GM18873 (cell line): Measurements from ENCODE around the gene GARIN3.

Source experiments
- ATAC-seq: cut with Tn5 transposase; IDR thresholded peaks from one replicate; pipeline ENCODE4 v1.9.1; 2021; ENCODE audit warnings: mild to moderate bottlenecking, moderate library complexity, moderate number of reproducible peaks; ENCODE audit not compliant: unreplicated experiment, low FRiP score

The GARIN3 gene

DNA sequence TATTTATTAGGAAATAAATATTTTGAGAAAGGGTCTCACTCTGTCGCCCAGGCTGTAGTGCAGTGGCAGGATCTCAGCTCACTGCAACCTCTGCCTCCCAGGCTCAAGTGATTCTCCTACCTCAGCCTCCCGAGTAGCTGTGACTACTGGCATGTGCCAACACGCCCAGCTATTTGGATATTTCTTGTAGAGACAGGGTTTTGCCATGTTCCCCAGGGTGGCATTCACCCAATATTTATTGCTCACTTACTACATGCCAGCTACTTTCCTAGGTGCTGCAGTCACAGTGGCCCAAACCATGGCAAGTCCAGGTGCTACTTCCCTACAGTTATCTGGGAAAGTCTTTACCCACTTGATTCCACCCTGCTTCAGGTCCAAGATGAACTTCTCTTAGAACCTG is 15.1 kb downstream of the GARIN3 start:
- ATAC-seq, result no peak

GRCh38 chr5:157148734-157149615 is 17.1 kb downstream of the GARIN3 start:
- no peak for ATAC-seq

DNA sequence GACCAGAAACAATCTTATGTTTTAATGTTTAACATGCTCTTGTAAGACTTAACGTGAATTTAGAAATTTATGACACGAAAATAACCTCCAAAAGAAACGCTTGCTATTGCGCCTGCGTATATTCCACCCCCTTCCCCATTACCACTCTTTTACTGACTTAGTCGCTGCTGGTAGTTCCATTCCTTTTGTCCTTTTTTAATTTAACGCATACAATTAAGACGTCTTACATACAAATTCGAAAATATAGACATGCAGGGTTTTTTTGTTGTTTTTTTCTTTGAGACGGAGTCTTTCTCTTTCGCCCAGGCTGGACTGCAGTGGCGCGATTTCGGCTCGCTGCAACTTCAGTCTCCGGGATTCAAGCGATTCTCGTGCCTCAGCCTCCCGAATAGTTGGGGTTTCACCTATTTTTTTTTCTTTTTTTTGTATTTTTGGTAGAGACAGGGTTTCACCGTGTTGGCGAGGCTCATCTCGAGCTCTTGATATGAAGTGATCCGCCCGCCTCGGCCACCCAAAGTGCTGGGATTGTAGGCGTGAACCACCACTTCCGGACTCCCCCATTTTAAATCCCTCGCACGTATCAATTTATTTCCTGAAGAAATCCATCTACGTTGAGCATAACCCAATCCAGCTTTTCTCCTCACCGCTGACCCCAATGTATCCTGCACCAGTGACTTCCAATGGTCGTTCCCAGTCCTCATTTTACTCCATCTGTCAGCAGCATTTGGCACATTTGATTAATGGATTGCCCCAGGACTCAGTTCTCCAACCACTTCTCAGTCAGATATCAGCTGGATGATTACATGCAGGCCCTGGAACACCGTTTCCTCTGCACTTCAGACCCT is 22.7 kb downstream of the GARIN3 start:
- ATAC-seq, result peak; percentile 19

GRCh38 chr5:157142317-157143126 is 23.5 kb downstream of the GARIN3 start, which contains the start of gene MED7:
Gene MED7, minus strand, starts transcription at chr5:157142865. Its CDS starts 3,434 bp downstream, at chr5:157139431.
- peak; percentile 100 for ATAC-seq

DNA sequence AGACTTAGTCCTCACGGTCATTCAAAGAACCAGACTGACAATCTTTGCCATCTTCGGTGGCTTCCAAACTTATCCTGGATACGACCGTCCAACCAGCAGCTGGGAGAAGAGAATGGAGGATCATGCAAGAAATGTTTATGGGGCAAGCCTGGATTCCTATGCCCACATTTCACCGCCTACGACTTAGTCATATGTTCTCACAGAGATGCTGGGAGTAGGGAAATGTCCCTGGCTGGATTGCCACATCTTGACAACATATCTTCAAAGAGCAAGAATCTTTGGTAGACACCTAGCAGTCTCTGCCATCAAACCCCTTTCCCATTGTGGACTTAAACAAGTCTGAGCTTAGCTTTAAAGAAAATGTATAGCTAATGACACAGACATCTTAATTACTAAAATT is 28.4 kb downstream of the GARIN3 start:
- ATAC-seq, result no peak

DNA sequence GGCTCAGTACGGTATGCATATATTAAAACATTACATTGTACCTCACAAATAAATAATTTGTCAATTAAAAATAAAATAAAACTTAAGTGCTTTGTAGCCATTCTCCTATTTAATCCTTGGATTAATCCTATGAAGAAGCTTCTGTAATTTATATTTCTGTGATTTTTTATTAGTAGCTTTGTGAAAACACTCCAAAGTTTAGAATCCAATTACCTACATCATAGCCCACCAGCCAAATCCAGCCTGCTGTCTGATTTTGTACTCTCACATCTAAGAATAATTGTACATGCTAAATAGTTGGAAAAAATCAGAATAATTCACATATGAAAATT is 33.8 kb downstream of the GARIN3 start:
- no peak for ATAC-seq

DNA sequence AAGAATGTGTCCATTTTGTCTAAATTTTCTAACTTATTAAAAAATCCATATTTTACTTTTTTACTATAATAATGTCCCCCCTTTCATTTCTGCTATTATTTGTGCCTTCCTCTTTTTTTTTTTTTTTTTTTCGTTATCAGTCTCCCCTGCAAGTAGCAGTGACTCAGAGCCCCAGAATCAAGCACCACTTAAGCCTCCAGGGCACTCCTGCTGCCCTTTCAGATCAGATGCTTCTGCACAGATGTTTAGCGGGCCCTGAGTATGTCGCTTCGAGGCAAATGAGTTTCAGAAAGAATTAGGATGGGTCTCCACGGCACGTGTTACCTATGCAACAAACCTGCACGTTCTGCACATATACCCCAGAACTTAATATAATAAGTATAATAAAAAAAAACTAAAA is 35.1 kb downstream of the GARIN3 start:
- ATAC-seq, result no peak

DNA sequence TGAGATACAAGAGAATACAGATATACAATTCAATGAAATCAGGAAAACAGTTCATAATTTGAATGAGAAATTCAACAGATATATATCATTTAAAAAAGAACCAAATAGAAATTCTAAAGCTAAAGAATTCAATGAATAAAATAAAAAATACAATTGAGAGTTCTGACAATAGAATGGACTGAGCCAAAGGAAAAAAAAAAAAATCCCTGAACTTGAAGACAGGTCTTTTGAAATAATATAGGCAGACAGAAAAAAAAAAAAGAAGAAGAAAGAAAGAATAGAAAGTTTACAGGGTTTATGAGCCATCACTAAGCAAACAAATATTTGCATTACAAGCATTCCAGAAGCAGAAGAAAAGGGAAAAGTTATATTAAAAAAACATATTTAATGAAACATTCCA is 44.4 kb downstream of the GARIN3 start:
- ATAC-seq, result no peak

DNA sequence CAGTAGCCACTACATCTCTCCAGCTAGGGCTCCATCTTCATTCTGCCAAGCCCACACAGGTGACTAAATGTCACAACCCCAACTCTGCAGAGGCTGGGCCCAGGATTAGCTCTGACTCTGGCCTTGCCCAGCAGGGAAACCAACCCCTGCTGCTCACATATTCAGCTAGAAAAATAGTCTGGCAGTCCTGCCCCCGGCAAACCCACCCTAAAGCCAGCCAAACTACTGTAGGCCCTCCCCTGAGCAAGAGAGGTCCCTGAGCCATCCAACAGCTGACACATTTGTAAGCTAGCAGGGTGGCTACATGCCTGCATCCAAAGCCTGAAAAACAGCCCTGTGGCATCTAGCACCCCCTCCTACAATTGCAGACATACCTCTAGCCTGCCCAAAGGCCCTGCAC is 46.0 kb downstream of the GARIN3 start:
- no peak for ATAC-seq

GRCh38 chr5:157116483-157116954 is 49.5 kb downstream of the GARIN3 start:
- ATAC-seq, result no peak

GRCh38 chr5:157115502-157115901 is 50.6 kb downstream of the GARIN3 start:
- ATAC-seq, result no peak

DNA sequence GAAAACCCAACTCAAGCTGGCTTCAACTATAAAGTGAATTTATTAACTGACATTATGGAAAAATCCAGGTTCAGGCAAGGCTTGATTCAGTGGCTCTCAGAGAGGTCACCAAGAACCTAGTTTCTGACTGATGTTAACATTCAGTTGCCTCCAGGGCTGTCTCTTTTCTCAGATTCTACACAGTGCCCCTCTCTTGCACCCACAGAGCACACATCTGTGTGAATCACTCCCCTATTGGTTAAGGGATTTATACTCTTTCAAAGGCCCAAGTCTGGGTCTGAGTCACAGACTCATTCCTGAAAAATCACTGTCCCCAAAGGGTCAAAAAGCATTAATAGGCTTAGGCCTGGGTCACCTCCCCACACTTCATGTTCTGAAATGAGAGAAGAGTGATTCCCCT is 51.1 kb downstream of the GARIN3 start:
- no peak for ATAC-seq

DNA sequence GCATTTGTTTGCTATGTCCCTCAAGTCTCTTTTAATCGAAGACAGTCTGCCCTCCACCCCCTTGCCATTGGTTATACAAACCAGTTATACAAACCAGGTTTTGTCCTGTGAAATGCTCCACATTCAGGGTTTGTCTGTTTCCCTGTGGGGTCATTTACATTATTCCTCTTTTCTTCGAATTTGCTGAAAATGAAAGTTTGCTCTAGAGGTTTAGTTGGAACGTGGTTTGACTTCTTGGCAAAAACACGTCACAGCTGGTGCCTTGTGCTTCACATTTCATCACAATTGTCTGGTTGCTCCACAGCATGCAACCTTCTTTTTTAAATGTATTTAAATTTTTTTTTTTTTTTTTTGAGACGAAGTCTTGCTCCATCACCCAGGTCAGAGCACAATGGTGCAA is 53.1 kb downstream of the GARIN3 start:
- no peak for ATAC-seq
